ENCODE data around the gene TMC1. TPM values are rescaled to one million over a fixed set of nuclear protein-coding genes. Genes with fewer than 3 reads are reported as not detected.

The TMC1 gene
- total RNA-seq, 1 donor from 2014 or later: not detected

DNA sequence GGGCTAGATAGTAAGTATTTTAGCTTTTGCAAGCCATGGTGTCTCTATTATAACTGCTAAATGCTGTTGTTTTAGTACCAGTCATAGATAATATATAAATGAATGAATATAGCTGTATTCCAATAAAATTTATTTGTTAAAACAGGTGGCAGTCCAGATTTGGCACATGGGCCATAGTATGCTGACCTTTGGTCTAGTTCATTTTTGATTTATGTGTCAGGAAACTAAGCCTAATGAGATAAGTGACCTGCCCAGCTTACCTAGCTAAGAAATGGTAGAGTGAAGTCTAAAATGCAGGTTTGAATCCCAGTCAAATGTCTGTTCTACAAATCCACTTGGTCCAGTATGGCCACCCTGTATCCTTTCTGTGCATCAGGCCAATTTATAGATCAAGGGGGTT is 292.1 kb downstream of the TMC1 start:
- H3K27ac Mint-ChIP-seq: no peak overlapping the region
- H3K4me1 Mint-ChIP-seq (ENCODE audit: low read depth): no peaks in the 10 kb centered on the region
- no peaks in the 10 kb centered on the region for H3K36me3 Mint-ChIP-seq (ENCODE audit: low read depth)
- DNase-seq (ENCODE audit: low spot score): no peak
- no peak overlapping the region for H3K4me3 Mint-ChIP-seq (ENCODE audit: low read depth)
- intact Hi-C loops (cut with micrococcal nuclease): no loop called here
- no peaks in the 10 kb centered on the region for H3K9me3 Mint-ChIP-seq
- peaks cover 6% of the 10 kb centered on the region for H3K27me3 Mint-ChIP-seq (ENCODE audit: low read depth)

DNA sequence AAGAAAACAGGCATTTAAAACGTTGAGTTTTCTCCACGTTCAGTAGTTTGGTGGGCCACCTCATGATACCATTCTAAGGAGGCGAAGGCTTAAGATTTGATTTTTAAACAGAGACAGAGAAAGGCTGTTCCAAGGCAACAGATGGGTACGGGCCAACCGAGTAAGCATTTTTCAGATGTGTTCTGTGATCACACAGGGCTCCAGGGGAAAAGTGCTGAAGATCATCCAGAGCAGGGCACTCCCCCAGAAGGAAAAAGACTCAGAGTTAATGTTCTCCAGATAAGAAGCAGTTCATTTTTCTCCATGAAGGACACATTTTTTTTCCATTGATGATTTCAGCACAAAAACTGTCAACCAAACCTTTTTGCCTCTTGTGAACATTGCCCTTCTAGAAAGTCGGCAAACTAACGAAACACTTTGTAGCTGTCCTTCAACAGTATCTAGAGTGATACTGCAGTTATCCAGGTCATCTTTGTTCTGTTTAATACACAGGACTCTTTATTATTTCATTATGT is 292.7 kb downstream of the TMC1 start:
- no peak for DNase-seq (ENCODE audit: low spot score)
- intact Hi-C loops (cut with micrococcal nuclease): no loop called here
- Mint-ChIP-seq H3K9me3 (no peaks in the 10 kb centered on the region), H3K27me3 (ENCODE audit: low read depth) (peaks cover 6% of the 10 kb centered on the region), H3K27ac (no peak overlapping the region), H3K4me3 (ENCODE audit: low read depth) (no peak overlapping the region), H3K36me3 (ENCODE audit: low read depth) (no peaks in the 10 kb centered on the region), H3K4me1 (ENCODE audit: low read depth) (no peaks in the 10 kb centered on the region)

DNA sequence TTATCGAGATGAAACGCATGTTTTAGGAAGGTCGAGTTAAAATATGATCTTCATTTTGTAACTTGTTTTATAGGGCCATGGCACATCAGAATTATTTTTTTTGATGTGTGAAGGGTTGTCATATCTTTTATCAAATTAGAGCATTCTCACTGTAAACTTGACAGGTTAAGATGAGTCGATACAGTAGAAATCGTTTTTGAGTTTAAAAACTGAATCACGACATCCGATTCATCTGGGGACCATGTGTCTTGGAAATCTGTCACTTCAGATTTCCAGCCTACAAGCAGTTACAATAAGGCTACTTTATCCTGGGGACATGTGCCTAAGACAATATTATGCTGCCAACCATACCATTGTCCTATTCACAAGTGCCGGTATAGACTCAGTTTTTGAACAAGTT is 295.3 kb downstream of the TMC1 start:
- Mint-ChIP-seq H3K36me3 (ENCODE audit: low read depth) (no peaks in the 10 kb centered on the region), H3K27me3 (ENCODE audit: low read depth) (peaks cover 6% of the 10 kb centered on the region), H3K27ac (no peak overlapping the region), H3K4me1 (ENCODE audit: low read depth) (no peaks in the 10 kb centered on the region), H3K4me3 (ENCODE audit: low read depth) (no peak overlapping the region), H3K9me3 (no peaks in the 10 kb centered on the region)
- intact Hi-C loops (cut with micrococcal nuclease): no loop called here
- DNase-seq (ENCODE audit: low spot score): no peak

DNA sequence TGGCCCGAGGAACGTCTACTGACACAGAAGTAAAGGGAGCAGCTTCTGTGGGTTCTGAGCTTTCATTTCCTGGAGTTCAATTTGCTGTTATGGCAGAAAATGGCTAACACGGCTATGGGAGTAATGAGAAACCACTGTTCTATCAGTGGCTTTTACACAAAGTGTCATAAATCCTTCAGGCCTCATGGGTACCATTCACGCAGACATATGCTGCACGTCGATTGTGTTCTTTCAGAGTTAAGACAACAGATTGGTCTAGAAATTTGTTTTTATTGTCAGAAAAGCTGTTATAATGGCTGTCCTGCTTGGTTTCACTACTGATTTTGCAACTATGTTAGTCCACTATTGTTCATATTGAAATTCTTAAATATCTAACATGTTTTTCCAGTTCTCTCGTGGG is 296.0 kb downstream of the TMC1 start:
- Mint-ChIP-seq H3K36me3 (ENCODE audit: low read depth) (no peaks in the 10 kb centered on the region), H3K4me1 (ENCODE audit: low read depth) (no peaks in the 10 kb centered on the region), H3K27me3 (ENCODE audit: low read depth) (peaks cover 6% of the 10 kb centered on the region), H3K4me3 (ENCODE audit: low read depth) (no peak overlapping the region), H3K27ac (no peak overlapping the region), H3K9me3 (no peaks in the 10 kb centered on the region)
- intact Hi-C loops (cut with micrococcal nuclease): no loop called here
- DNase-seq (ENCODE audit: low spot score): no peak

DNA sequence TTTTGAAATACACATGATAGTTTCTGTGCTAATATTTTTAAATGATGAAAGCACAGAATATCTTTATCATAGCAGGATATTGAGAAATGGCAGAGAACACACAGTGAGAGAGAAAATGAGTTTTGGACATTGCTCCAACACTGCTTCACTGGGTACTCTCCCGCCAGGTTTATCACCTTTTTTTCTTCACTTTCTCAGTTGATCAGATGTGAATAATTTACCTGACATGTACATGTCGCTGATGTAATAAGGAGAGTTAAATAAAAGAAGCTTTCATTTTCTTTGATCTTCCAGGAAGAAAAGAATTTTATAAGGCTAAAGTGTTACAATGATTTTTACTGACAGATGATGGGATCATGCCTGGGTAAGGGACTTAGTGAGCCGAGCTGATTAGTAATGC is 297.0 kb downstream of the TMC1 start:
- Mint-ChIP-seq H3K36me3 (ENCODE audit: low read depth) (no peaks in the 10 kb centered on the region), H3K27me3 (ENCODE audit: low read depth) (peaks cover 1% of the 10 kb centered on the region), H3K4me3 (ENCODE audit: low read depth) (no peak overlapping the region), H3K9me3 (no peaks in the 10 kb centered on the region), H3K27ac (no peak overlapping the region), H3K4me1 (ENCODE audit: low read depth) (no peaks in the 10 kb centered on the region)
- intact Hi-C loops (cut with micrococcal nuclease): no loop called here
- no peak for DNase-seq (ENCODE audit: low spot score)

DNA sequence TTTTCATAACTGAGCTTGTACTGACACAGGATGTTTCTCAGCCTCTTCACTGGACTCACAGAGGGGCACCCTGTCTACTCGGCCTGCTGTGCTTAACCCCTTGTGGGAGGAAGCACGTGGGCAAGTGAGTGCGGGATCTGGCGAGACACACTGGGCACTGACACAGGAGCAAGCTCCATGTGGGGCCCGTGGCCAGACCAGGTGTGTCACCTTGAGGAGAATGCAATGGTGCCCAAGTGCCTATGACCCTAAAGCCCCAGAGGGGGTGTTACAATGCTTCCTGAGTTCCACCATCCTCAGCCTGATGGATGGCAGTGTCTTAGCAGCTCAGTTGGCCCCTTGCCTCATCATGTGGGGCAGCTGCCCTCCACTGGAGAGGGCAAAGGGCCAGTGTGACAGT is 302.6 kb downstream of the TMC1 start:
- no peak overlapping the region for H3K4me3 Mint-ChIP-seq (ENCODE audit: low read depth)
- no peaks in the 10 kb centered on the region for H3K4me1 Mint-ChIP-seq (ENCODE audit: low read depth)
- peaks cover 3% of the 10 kb centered on the region for H3K27me3 Mint-ChIP-seq (ENCODE audit: low read depth)
- H3K9me3 Mint-ChIP-seq: no peaks in the 10 kb centered on the region
- H3K36me3 Mint-ChIP-seq (ENCODE audit: low read depth): no peaks in the 10 kb centered on the region
- intact Hi-C loops (cut with micrococcal nuclease): loop anchor here (2.0 kb wide), 1 partner anchor 543 kb away; no protein-coding TSS in a partner anchor
- DNase-seq (ENCODE audit: low spot score): no peak
- no peak overlapping the region for H3K27ac Mint-ChIP-seq

DNA sequence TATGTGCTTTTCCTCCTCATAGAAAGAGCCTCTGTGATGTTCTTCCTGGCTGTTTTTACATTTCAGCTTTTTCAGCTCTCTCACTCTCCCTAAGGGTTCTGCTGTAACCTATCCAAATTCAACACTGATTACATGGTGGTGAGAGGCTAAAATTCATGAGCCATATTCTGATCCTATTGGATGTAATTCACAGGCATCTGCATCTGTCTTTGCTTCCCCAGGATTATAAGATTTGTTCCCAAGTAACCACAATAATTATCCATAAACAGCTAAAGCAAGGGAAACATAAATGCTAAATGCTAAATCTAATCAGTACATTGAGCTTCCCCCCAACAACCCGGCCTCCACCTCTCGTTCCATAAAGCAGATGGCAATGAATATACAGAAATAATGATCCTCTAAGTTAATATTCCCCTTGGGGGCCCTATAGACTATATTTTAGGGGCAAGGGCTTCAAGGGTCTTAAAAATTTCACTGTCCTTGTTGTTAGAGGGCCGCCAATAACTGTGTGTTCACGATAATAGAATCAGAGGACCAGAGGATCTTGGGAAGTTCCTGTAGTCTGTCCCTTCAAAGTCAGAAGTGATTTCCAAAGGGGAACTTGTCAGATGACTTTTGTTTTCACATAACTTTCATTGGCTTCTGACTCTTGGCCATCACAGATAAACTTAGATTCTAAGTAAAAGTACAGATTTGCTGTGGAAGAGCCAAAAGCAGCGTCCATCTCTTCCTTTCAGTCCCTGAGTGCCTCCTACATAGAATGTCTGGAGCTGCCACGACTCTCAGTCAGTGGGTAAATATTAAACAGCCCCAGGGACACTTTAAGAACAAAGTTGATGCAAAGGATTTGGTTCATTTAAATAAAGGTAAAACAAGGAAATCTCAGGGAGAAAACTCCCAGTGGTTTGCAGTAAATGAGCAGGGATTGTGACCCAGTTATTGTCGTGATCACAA is 305.9 kb downstream of the TMC1 start:
- H3K27ac Mint-ChIP-seq: no peak overlapping the region
- no peak for DNase-seq (ENCODE audit: low spot score)
- no peaks in the 10 kb centered on the region for H3K9me3 Mint-ChIP-seq
- no peak overlapping the region for H3K4me3 Mint-ChIP-seq (ENCODE audit: low read depth)
- no peaks in the 10 kb centered on the region for H3K4me1 Mint-ChIP-seq (ENCODE audit: low read depth)
- H3K36me3 Mint-ChIP-seq (ENCODE audit: low read depth): no peaks in the 10 kb centered on the region
- intact Hi-C loops (cut with micrococcal nuclease): no loop called here
- H3K27me3 Mint-ChIP-seq (ENCODE audit: low read depth): peaks cover 3% of the 10 kb centered on the region

DNA sequence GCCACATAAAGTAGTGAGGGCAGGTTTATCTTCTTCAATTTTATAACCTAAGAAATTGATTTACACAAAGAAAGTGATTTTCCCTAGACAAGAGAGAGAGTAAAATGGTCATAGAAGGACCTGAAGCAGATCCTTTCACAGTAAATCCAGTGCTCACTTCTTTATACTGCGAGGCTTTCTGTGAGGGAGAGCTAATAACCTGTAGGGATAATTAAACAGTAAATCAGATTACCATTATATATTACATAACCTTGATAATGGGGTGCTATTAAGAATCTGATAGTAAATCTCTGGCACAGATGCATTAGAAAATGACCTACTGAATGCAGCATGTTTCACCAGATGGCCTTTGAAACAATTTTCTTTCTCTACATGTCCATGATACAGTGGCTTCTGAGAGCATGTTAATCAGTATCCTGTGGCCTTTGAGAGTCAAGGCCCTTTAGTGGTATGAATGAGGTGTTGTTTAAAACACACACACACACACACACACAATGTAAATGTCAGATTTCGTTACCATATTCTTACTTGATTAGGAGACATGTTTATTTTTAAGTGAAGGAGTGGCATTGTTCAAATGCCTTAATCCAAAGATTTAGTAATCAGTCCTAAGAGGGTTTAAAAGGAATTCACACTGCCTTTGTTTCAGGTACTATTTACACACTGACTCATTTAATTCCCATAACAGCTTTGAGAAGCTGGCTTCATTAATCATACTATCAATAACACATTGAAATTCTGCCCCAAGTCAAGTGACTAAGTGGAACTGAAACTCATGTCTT is 306.7 kb downstream of the TMC1 start:
- intact Hi-C loops (cut with micrococcal nuclease): no loop called here
- Mint-ChIP-seq H3K36me3 (ENCODE audit: low read depth) (no peaks in the 10 kb centered on the region), H3K27me3 (ENCODE audit: low read depth) (peaks cover 3% of the 10 kb centered on the region), H3K4me3 (ENCODE audit: low read depth) (no peak overlapping the region), H3K27ac (no peak overlapping the region), H3K4me1 (ENCODE audit: low read depth) (no peaks in the 10 kb centered on the region), H3K9me3 (no peaks in the 10 kb centered on the region)
- DNase-seq (ENCODE audit: low spot score): no peak

DNA sequence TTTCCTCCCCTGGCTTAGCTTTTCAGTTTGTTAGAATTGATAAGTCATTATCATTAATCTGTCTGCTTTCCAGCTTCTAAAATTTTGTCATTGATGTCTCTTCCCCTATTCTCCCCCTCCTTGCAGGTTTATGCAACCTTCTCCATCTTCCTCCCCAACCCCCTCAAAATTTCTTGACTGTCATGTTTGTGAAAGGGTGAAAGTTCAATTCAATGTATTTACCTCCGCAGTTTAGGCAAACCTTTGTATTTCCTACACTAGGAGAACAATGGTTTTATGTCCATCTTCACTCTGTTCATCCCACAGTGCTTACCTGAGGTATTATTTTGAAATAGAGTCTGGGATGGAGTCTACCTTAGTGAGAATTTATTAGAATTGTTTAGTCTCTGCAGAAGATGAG is 313.6 kb downstream of the TMC1 start:
- intact Hi-C loops (cut with micrococcal nuclease): loop anchor here (10.0 kb wide), 1 partner anchor 60 kb away; no protein-coding TSS in a partner anchor
- no peak overlapping the region for H3K4me3 Mint-ChIP-seq (ENCODE audit: low read depth)
- no peaks in the 10 kb centered on the region for H3K4me1 Mint-ChIP-seq (ENCODE audit: low read depth)
- H3K27me3 Mint-ChIP-seq (ENCODE audit: low read depth): peaks cover 3% of the 10 kb centered on the region
- no peaks in the 10 kb centered on the region for H3K36me3 Mint-ChIP-seq (ENCODE audit: low read depth)
- no peak overlapping the region for H3K27ac Mint-ChIP-seq
- no peaks in the 10 kb centered on the region for H3K9me3 Mint-ChIP-seq
- no peak for DNase-seq (ENCODE audit: low spot score)

DNA sequence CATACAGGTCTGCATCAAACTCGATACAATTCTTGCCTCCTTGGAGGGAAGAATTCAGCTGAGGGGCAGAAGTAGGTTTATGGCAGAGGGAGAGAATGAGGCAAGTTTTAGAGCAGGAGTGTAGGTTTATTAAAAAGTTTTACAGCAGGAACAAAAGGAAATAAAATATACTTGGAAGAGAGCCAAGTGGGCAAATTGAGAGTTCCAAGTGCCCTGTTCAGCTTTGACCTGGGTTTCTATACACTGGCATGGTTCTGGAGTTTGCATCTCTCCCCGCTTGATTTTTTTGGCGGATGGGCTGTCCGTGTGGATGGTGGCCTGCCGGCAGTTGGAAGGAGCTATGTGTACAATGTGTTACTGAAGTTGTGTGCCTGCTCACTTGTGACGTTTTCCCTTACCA is 315.4 kb downstream of the TMC1 start:
- H3K27me3 Mint-ChIP-seq (ENCODE audit: low read depth): peaks cover 3% of the 10 kb centered on the region
- H3K9me3 Mint-ChIP-seq: no peaks in the 10 kb centered on the region
- no peak overlapping the region for H3K4me3 Mint-ChIP-seq (ENCODE audit: low read depth)
- intact Hi-C loops (cut with micrococcal nuclease): loop anchor here (10.0 kb wide), 1 partner anchor 58 kb away; no protein-coding TSS in a partner anchor
- no peaks in the 10 kb centered on the region for H3K4me1 Mint-ChIP-seq (ENCODE audit: low read depth)
- H3K27ac Mint-ChIP-seq: no peak overlapping the region
- DNase-seq (ENCODE audit: low spot score): no peak
- no peaks in the 10 kb centered on the region for H3K36me3 Mint-ChIP-seq (ENCODE audit: low read depth)

DNA sequence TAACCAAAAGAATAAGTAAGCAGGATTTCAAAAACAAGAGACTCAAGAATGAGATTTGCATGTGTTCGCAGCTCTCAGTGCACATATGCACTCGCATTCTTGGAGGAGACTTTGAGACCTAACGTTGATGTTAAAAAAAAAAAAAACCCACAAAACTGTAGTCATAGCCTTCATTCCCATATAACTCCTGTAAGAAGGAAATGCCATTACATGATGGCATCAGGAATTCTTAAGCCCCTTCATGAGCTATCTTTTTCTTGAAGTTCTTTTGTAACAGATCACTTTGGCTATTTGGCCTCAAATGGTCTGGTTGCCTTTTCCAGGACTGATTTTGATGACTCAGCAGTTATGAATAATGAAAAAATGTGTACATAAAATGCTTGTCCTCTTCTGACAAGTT is 317.7 kb downstream of the TMC1 start:
- Mint-ChIP-seq H3K4me3 (ENCODE audit: low read depth) (no peak overlapping the region), H3K36me3 (ENCODE audit: low read depth) (no peaks in the 10 kb centered on the region), H3K27me3 (ENCODE audit: low read depth) (peaks cover 3% of the 10 kb centered on the region), H3K9me3 (no peaks in the 10 kb centered on the region), H3K4me1 (ENCODE audit: low read depth) (no peaks in the 10 kb centered on the region), H3K27ac (no peak overlapping the region)
- DNase-seq (ENCODE audit: low spot score): no peak
- intact Hi-C loops (cut with micrococcal nuclease): loop anchor here (10.0 kb wide), 1 partner anchor 56 kb away; no protein-coding TSS in a partner anchor

DNA sequence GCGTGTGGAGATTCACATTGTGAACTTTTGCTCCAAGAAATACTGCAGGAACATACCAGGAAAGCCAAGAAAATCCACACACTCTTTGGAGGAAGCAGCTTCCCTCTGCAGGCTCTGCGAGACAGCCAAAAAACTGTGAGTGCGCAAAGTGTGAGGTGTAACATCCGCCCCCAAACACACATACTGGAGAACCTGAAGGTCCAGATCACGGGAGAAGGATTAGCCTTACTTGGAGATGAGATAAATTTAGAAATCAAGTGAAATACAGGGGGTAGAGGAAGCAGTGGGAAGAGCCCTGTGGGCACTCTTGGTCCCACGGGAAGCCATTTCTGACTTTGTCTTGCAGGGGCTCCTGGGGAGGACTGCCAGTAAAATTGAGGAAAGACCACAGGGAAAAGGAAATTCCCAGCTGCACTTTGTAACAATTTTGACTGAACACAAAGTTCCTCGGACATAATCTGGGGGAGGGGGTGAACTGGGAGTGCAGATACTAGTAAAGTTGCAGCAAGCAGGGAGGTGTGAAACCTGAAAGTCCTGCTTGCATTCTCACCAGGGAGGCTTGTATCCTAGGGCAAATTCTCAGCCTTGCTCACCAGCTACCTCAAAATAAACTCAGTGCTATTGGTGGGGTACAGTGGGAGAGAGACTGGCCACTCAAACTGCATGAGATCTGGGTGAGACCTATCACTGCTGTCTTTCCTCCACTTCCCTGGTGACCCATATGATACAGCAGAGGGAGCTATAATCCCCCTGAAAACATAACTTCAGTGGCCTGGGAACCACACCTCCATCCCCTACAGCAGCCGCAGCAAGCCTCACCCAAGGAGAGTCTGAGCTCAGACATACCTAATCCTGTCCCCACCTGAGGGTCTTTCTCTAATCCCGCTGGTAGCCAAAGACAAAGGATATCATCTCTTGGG is 322.4 kb downstream of the TMC1 start:
- Mint-ChIP-seq H3K9me3 (no peaks in the 10 kb centered on the region), H3K4me3 (ENCODE audit: low read depth) (no peak overlapping the region), H3K36me3 (ENCODE audit: low read depth) (no peaks in the 10 kb centered on the region), H3K27ac (no peak overlapping the region), H3K27me3 (ENCODE audit: low read depth) (no peaks in the 10 kb centered on the region), H3K4me1 (ENCODE audit: low read depth) (no peaks in the 10 kb centered on the region)
- DNase-seq (ENCODE audit: low spot score): no peak
- intact Hi-C loops (cut with micrococcal nuclease): no loop called here

Data from activated T-helper 2 cell treated with anti-CD3 and anti-CD28 coated beads, Interferon-gamma antibody, Interleukin-2, Interleukin-4, amounts not matched to agents 10 μg/mL and 5 μg/mL and 100 μg/mL, durations not matched to agents 14 hours and 24 hours and 36 hours (primary cell).